NCI-H345 treated with DMSO at 0.1 percent for 48 hours (cell line): ENCODE results near the gene ACACA.

Source experiments
- DNase-seq: peaks from one replicate; lab custom pipeline; 2025; ENCODE audit not compliant: unreplicated experiment; lab: John Stamatoyannopoulos, UW

Gene ACACA

DNA sequence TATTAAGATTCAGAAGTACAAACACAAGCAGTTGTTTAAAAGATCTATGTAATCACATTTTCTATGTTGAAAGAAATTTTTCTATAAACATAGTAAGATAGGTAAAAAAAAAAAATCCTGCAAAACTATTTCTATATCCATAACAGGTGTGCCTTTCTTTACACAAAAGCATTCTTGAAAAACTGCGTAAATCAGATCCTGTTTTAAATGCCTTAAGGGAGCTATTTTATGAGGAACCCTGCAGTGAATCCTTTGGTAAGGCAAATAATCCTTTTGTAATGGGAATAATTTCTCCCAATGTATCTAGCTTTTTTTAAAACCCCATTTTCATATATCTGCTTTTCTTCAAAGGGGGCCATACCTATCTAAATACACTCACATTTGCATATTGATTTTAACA lies 300.6 kb downstream of the ACACA start:
- no peak for DNase-seq

DNA sequence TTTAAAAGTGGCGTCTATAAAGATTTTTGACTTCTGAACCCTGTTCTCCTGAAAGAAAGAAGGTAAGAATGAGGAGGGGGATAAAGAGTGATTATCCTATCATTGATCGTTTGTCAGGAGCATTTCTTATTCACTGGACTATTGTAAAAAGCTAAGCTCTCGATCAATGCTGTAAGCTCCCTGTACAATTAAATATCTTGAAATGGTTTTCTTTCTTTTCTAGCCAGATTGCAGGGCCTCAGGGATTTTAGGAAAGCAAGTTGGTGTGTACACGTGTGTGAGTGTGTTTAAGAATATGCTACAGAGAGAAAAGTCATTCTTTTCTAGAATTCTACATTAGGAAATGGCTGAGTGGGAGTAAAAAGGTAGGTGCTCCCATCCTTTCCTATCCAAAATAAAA lies 303.4 kb downstream of the ACACA start:
- no peak for DNase-seq

DNA sequence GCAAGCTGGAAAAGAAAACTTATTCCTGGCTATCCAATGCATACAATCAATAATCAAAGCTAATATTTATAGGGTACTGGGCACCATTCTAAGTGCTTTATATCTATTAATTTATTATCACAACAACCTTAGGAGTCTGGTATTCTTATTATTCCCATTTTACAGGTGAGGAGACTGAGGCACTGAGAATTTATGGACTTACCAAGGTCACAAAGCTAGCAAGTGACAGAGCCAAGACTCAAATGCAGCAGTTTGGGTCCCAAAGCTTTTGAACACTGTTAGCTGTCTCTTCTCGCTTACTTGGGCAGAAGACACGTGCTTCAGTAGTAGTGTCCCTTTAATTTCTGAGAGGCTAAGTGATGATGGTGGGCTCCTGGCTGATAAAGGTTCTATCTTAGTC lies 305.3 kb downstream of the ACACA start:
- DNase-seq: no peak

DNA sequence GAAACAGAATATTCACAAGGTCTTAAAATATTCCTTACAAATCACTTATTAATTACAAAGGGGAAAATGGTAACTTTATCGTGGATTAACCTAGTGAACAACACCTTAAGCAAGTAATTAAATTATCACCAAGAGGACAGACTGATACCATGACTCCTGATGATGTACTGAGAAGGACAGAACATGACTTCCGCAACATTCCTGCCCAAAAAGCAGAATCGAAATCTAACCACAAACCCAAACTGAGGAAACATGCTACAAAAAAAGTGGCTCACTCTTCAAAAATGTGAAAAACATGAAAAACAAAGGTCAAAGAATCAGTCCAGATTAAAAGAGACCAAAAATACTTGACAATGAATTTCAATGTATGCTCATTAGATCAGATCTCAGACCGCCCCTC lies 306.4 kb downstream of the ACACA start:
- no peak for DNase-seq

DNA sequence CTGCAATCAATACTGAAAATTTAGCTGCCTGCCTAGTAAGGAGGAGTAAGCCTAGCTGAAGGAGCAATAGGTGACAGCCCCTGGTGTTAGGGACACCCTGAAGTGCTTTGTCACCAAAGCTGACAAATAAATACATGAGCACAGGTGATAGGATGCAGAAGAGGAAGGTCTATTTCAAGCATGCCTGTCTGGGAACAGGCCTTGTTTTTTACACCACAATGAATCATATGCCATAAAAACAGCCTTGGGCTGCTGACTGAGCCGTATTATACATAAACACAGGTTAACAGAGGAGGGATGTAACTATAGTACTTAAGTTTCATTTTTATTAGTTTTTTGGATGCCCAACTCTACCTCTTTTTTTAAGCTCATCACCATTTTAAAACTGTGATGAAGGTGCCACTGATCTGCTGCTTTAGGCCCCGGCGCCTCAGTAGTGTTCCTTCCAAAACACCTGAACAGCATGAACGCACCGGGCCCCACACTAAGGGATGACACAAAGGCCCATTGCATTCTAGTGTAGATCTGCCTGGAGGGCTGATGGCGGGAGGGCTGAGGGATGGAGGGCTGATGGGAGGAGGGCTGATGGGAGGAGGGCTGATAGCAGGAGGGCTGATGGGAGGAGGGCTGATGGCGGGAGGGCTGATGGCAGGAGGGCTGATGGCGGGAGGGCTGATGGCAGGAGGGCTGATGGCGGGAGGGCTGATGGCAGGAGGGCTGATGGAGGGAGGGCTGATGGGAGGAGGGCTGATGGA lies 307.5 kb downstream of the ACACA start:
- DNase-seq: no peak

DNA sequence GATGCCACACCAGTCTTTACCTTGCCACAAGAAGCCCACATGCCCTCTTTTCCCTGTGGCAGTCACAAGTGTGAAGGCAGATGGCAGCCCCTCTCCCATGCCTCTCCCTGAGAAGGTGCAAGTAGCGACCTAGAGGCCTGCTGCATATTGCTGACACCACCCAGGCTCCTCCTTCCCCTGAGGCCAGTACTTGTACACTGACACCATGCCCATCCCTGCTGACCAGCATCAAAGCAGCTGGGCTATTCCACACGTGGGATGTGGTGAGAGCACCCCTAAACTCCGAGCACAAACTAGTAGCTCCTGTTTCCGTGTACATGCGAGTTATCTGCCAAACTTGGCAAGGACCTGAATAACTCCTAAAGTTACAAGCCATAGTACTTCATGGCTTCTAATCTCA lies 308.5 kb downstream of the ACACA start:
- DNase-seq: no peak

DNA sequence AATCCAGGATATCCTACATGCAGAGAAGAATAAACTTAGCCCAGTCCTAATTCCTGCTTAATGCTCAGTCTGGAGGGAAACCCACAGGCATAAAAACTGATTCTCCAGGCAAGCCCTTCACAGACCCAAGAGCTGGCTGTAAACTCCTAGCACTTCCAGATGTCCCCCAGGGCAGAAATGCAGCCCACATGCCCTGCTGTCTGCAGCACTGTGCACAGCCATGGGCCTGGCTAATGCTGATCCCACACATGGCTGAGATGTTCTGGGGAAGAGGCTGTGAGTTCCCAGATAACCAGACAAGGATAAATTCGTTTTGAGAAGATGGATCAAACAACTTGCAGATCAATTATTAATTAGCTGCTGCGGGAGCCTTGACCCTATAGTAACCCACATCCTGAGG lies 309.5 kb downstream of the ACACA start:
- DNase-seq: no peak

DNA sequence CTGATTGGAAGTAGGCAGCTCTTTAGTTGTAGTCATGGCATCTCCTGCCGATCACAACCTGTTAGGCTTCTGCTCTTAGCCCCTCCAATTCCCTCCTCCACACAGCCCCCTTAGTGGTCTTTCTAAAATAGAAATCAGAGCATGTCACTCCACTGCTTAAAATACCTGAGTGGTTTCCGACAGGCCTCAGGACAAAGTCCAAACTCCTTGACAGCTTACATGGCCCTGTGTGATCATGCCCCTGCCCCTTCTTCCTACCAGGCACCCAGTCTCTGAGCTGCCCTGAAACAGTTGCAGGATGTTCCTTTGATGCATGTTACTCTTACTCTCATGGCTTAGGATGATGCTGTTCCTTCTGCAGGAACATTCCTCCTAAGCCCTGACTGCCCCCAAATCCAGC lies 310.6 kb downstream of the ACACA start:
- DNase-seq: no peak

DNA sequence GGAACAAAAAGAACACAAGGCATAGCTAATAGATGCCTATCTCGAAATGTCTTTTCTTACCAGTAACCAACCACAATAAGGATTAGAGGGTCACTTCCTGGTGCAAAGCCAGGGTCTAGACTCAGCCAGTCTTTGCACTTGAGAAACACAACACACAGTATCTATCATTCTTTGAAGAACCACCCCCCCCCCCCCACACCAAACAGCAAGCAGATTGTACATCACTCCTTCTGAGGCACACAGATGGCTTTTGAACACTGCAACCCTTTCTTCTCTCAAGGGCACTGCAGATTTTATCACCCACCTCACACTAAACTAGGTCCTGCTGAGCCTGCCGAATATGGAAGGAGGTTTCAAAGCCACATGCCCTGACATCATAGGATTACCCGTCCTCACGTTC lies 312.2 kb downstream of the ACACA start:
- no peak for DNase-seq

DNA sequence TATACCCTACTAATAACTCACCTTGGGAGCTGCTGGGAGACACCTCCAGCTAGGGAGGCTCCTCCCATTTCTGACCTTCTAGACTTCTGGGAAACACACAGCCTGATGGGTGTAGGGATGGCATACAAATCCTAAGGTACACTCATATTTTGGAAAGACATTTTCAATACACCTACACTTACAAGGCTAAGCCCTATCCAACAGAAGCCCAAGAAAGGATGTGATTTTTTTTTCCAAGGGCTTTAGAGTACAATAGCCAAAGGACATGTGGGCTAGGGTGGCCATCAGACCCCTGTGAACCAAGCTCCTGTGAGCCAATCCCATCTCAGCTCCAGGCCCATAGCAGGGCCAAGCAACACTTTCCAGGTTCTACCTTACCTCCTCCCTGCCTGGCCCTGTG lies 313.9 kb downstream of the ACACA start:
- DNase-seq: no peak

DNA sequence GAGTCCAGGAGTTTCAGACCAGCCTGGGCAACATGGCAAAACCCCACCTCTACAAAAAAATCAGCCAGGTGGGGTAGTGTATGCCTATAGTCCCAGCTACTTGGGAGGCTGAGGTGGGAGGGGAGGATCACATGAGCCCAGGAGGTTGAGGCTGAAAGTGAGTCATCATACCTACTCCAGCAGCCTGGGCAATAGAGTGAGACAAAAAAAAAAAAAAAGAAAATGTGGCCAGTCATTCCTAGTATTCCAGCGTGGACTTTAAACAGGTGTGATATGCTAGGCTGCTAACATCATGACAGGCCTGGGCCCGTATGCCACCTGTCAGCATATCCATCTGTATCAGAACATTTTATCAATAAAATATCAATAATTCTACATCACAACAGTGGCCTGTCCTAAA lies 314.6 kb downstream of the ACACA start:
- no peak for DNase-seq

DNA sequence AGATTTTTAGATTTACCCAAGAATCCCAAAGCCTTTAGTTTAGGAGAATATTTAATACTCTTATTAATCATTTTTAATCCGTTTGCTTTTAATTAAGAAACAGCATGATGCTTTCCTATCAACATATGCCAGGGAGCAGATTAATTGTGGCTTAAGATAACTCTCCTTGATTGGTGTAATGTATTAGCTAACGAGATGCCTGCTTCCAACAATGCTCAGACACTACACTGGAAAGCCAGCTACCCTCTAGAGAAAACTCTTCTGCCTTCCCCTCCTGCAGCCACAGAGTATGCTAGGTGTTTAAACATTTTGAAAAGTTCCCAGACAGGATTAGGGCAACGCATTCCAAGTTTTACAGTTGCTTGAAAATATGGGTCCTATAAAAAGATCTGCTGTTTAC lies 315.7 kb downstream of the ACACA start:
- DNase-seq: no peak

DNA sequence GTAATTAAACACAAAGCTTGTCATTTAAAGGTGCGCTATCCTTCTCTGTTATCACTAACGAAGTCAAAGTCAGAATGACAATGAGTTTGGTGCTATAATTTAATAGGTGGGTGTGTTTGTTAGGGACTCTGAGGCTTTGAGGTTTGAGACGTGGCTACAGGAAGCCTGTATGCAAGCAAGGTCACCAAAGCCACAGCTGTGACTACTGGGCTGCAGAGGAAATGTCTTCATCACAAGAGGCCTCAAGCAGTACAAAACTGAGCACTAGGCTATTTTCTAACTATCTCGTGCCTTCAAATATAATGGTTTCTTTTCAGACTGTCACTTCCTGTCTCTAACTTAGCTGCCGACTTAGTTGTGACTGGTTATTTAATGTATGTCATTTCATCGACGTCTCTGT lies 316.7 kb downstream of the ACACA start:
- DNase-seq: no peak

DNA sequence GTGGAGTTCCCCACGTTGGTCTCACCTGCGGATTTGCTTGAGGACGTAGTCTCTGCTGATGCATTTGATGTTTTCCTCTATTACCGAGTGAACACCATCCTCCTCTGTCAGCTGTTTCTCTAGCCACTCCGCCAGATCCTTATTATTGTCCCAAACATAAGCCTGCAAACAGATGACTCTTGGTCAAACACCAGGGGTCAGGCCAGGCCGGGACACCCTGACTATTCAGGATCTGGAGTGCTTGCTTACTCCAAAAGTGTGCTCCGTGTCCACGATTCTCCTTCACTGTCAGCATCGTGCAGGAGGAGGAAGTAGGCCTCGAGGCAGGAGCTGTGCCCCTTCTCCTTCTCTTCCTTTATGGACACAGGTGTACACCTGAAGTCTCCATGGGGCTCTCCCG lies 317.7 kb downstream of the ACACA start:
- no peak for DNase-seq

DNA sequence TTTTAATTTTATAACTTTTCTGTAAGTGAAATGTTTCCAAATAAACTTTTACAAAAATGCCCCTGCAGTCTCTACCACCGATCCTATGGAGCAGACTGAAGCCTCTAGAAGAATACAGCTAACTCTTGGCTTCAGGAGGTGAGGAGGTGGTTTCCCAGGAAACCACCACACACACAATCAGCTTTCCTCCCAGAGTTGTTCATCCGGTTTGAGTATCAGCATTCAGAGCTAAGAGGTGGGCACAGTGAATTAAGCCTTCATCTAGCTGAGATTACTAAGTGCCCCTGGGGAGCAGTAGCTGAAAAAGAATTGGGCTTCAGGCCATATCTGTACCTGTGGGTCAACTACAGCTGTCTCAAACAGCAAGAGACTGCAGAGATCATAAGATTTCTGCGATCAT lies 318.2 kb downstream of the ACACA start:
- no peak for DNase-seq

DNA sequence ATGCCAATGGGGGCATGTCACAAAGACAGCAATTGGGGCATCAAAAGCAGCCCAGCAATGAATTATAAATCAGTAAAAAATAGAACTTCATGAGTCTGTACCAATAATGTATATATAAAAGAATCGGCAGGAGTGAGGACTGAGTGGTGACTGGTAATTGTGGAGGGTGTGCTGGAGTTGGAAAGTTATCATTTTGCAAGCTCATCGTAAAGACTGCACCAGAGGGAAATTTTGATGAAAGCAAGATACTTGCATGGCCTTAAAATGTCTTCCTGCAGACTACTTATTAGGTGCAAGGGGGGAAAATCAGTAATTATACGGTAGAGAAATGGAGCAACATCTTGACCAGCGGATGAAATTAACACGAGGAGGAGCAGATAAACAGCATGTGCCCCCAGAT lies 319.0 kb downstream of the ACACA start:
- DNase-seq: no peak

DNA sequence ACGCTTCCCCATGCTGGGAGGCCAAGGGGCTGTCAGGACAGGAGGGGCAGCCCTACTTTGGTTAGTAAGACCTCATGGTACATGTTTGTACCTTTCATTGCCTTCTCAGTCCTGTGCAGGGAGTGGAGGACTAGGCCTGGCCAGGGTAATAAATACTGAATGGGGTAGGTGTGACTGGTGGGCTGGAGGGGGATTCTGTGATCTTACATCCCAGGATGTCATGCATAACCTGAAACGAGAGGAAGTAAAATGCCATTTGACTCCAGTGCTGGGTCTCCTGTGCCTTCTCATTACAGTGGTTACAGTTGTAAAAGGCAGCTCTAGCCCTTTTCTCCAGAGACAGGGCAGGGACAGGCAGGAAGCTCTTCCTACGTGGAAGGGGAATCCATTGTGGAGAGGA lies 319.7 kb downstream of the ACACA start:
- DNase-seq: no peak

DNA sequence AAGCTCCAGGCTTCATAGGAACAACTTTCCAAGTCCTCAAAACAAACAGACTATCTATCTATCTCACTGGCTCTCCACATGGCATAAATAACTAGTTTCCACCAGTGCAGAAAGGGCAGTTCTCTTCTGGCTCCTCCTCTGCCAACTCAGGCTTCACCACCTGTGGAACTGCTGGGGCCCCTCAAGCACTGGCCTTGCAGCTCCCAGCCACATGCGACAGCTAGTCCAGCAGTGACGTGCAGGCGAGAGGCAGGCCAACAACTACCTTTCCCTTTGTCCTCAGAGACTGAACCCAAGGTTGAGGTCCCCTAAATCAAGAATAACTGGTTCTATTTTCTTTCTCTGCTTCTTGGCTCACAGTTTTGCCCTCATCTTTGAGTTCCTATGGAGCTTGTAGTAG lies 320.3 kb downstream of the ACACA start:
- no peak for DNase-seq

DNA sequence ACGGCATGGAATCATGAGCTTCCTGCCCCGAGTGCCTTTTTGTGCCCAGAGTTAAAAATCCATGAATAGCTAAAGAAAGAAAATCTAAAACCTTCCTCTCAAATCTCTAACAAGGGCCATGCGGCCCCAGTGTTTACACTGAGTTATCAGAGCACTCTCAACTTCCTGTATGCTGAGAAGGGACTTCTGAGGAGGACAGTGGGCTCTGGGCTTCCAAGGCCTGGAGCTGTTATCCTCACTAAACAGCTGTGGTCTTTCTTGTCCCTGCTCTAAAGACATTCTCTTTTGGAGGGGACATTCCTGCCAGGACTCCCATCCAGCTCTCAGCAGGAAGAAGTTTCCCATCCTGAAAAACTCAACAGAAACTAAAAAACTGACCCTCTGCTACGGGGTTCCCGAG lies 322.3 kb downstream of the ACACA start:
- no peak for DNase-seq

DNA sequence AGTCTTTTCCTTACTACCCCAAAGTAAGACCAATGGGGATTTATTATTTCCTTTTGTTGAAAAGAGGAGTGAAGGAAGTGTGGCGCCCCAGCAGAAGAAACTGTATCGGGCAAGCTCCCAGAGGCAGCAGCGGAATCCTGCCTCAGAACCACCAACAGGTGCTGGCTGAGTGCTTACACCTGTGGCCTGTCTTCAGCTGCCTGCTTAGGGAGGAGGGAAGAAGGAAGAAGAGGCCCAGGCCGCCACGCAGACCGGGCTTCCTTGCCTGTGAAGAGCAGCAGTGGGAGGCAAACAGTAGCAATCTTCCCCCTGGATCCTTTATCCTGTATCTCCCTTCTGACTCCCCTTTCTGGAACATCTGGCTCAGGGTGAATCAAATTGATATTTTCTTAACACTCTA lies 323.2 kb downstream of the ACACA start:
- no peak for DNase-seq

DNA sequence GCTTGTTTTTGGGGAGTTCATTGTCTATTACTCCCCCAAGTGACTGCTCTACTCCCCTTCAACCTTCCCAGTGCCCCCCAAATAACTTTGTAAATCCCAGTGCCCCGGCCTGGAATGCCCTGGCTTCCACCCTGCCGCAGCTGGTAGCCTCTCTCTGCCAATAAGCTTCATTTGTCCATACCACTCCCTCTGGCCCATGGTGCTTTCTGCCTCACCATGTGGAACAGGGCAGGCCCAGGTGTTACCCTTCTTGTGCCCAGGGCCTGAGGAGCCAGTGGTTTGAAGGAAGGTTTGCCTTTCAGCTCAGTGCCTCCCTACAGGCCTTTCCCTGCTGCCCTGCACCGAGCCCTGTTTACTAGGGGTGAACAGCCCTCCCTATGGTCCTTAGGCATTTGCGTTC lies 323.7 kb downstream of the ACACA start:
- no peak for DNase-seq

DNA sequence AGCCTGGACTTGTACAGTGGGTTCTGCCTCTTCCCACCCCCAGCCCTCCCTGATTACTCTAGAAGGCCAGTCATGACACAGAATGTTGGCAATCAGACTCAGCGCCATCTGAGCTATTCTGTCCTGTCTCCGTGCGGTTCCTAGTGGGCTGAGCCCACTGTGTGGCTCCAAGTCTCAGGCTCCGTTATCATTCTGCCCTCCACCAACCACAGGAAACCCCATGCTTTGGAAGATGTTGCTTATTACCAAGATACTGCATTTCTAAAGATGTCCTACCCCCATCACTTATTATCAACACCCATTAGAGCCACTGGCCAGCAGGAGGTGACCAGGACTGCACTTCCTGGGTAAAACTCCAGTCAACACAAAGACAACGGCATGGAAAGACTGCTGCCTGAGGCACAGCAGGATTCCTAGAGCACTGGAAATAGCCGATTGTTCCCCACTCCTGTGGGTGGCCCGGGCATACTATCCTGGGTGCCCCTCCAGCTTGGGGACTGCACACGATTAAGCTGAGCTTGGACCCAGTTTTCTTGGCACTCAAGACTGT lies 324.2 kb downstream of the ACACA start:
- DNase-seq: no peak

DNA sequence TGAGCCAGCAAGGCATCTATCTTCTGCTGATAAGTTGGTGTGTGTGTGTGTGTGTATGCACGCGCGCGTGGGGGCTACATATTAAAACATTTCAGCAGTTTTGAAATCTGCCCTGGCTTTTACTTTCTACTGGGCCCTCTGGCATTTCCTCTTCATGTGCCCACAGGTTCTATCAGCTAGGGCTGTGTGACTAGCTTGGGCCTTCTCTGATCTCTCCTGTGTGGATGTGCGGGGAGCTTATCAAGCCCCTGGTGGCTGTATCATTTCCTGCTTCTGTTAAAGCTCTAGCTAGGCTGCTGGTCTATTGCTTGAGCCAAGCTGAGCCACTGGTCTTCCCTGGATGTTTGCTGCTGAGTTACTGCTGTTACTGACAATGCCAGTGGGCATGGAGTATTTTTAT lies 325.3 kb downstream of the ACACA start:
- DNase-seq: no peak
